Measurements from ENCODE around the gene CBLN1.

The CBLN1 gene

DNA sequence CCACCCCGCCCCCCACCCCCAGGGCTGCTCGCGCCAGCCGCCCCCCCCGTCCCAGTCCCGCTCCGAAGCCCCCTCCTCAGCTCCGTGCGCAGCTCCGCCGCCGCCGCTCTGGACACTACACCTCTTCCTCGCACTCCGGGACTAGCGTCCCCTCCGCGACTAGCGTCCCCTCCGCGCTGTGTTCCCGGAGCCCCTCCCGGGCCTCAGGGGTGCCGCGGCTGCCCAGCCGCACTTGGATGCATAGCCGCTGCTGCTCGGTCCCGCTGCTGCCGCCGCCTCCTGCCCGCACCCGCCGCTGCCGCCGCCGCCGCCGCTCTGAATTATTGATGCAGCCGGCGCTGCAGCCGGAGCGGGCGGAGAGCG is at the start of gene CBLN1:
Gene CBLN1 (minus strand): TSS at position 359 of the 363 bp plus-strand sequence. CDS start 373 bp downstream, outside the sequence.
- DNase-seq (ENCODE audit: low read depth) = no peak
- TF ChIP-seq, protein P1, sequence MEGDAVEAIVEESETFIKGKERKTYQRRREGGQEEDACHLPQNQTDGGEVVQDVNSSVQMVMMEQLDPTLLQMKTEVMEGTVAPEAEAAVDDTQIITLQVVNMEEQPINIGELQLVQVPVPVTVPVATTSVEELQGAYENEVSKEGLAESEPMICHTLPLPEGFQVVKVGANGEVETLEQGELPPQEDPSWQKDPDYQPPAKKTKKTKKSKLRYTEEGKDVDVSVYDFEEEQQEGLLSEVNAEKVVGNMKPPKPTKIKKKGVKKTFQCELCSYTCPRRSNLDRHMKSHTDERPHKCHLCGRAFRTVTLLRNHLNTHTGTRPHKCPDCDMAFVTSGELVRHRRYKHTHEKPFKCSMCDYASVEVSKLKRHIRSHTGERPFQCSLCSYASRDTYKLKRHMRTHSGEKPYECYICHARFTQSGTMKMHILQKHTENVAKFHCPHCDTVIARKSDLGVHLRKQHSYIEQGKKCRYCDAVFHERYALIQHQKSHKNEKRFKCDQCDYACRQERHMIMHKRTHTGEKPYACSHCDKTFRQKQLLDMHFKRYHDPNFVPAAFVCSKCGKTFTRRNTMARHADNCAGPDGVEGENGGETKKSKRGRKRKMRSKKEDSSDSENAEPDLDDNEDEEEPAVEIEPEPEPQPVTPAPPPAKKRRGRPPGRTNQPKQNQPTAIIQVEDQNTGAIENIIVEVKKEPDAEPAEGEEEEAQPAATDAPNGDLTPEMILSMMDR (IDR thresholded peaks at IDR 0.05; ENCODE audit: control insufficient read depth, extremely low read depth, insufficient read depth) = no peak
- no peak within 1 kb of the TSS for H3K4me3 ChIP-seq (ENCODE audit: low read depth, low read length)

DNA sequence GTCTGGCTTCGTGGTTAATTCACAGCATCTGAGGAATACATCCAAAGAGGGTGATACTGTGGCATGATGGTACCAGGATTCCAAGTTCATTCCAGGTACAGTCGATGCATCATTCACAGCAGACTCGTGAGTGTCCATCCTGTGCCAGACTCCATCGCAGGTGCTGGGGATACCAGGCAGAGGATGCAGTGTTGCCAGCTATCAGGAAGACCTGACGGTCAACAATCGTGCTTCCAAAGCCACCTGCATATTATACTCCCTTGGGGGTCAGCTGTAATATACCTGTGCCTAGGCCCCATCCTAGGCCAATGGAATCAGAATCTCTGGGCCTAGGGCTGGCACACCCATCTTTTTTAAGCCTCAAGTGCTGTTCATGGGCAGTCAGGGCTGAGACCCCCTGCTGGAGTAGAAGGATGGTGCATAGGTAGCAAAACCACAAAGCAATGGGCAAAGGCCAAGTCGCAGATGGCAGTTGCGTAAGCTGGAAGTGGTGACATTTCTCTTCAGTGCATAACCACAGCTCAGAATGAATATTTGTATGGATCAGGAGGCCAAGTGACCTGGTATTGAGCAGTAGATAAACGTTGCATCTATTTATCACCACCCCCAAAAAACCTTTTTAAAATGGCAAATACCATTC is 49.0 kb upstream of the CBLN1 start:
- TF ChIP-seq, protein P1 (IDR thresholded peaks at IDR 0.05; ENCODE audit: control insufficient read depth, extremely low read depth, insufficient read depth) = no peak
- H3K4me3 ChIP-seq (ENCODE audit: low read depth, low read length) = no peak overlapping the region
- no peak for DNase-seq (ENCODE audit: low read depth)

DNA sequence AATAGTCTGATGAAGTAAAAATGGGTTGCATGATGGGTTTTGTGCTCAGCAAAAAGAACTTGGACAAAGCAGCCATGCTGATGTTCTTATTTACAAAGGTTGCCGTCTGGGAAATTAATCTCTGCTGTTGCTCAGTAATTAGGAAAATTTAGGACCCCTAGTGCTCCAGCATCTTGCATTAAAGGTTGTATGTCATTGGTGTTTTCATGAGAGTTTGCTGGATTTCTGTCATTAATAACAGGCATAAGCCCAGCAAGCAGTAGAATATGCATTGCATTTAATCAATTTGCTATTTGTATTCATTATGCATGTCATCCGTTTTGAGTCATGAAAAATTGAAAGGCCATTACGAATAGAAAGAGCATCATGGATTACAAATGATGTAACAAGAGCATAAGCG is 46.7 kb upstream of the CBLN1 start:
- TF ChIP-seq, protein P1 (IDR thresholded peaks at IDR 0.05; ENCODE audit: control insufficient read depth, extremely low read depth, insufficient read depth) = no peak
- H3K4me3 ChIP-seq (ENCODE audit: low read depth, low read length) = no peak overlapping the region
- DNase-seq (ENCODE audit: low read depth) = no peak

DNA sequence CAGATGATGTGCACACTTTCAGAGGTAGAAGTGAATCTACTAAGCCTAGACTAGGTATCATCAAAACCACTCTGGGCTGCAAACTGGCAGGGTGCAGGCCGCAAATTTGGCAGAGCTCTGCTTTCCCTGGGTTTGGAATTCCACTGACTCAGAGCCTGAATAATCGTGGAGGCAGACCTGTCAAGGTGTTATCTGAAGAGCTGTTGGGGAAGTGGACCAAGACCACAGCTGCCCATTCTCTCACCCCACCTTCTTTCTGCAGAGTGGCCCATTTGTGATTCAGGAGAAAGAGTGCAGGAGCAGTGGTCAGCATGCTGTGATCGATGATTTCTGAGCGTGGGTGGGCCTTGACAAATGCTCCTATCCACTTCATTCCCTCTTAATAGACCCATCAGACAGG is 45.8 kb upstream of the CBLN1 start:
- no peak overlapping the region for H3K4me3 ChIP-seq (ENCODE audit: low read depth, low read length)
- TF ChIP-seq, protein P1 (IDR thresholded peaks at IDR 0.05; ENCODE audit: control insufficient read depth, extremely low read depth, insufficient read depth) = no peak
- DNase-seq (ENCODE audit: low read depth) = no peak

DNA sequence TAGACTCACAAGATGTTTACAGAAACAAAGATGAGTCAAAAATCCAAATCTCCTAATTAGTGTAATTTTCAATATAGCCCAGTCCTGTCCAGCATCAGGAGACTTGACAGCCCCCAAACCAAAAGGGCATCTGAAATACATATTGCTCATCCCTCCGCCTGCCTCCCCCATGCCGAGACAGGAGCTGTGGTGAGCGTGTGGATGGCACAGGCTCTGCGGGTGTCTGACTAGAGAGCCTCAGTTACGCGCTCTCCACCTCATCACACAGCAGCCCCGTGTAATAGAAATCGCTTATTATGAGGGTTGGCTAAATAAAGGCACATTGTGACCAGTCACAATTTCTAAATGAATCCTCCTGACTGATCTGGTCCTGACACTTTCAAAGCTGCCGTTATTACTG is 43.1 kb upstream of the CBLN1 start:
- H3K4me3 ChIP-seq (ENCODE audit: low read depth, low read length) = no peak overlapping the region
- TF ChIP-seq, protein P1 (IDR thresholded peaks at IDR 0.05; ENCODE audit: control insufficient read depth, extremely low read depth, insufficient read depth) = no peak
- no peak for DNase-seq (ENCODE audit: low read depth)

DNA sequence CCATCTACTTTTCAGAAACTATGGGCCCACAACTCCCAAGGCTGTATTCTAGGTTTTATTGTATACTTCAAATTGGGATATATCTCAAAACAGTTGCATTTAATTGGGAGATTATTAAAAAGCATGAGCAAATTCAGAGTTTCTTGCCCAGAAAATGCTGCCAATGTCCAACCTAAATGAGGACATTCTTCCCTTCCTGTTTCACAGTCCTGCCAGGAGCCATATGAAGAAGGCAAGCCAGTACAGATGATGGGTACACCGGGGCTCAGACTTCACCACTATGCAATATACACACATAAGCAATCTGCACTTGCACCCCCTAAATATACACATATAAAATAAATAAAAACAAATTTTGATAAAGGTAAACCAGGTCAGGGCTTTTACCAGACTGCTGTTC is 34.0 kb upstream of the CBLN1 start:
- TF ChIP-seq, protein P1 (IDR thresholded peaks at IDR 0.05; ENCODE audit: control insufficient read depth, extremely low read depth, insufficient read depth) = no peak
- H3K4me3 ChIP-seq (ENCODE audit: low read depth, low read length) = no peak overlapping the region
- DNase-seq (ENCODE audit: low read depth) = no peak

DNA sequence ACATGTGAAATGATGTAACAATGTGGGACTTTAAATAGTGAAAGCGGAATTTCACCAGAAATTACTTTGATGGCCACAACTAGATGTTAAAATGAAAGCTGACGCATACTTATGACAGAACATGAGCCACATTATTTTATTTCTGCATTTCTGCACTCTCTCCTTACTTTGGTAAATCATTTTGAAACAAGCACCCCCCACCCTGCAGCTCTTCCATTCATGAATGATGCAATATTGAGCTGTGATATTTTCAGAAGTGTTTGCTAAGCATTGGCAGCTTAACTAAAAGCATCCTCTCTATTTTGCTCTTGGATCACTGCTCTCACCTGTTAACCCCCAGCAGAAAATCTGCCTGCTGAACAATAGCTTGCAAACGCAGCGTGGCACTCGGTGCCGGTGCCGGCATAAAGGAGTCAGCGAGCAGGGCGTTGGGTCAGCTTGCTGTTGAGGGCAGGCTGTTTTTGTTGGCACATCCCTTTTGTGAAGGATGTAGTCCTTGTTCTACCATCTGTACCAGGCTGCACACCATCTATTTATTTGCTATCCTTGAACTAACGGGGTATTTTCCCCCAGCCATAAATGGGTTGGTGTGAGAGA is 30.8 kb upstream of the CBLN1 start:
- TF ChIP-seq, protein P1 (IDR thresholded peaks at IDR 0.05; ENCODE audit: control insufficient read depth, extremely low read depth, insufficient read depth) = no peak
- no peak overlapping the region for H3K4me3 ChIP-seq (ENCODE audit: low read depth, low read length)
- no peak for DNase-seq (ENCODE audit: low read depth)

Data from LNCaP clone FGC (cell line).